Stimulated activated memory B cell treated with anti-CD40 and anti-IgM and Interleukin-4, amounts not matched to agents 10 μg/mL and 1 μg/mL and 100 μg/mL, for 72 hours (primary cell): Measurements from ENCODE around the gene MFGE8.

Experiments
- ATAC-seq: fragments of 150-1000 bp; cut with Tn5 transposase; 2 replicates; pipeline ENCODE4 v1.10.0; 2021
- H3K27ac Mint-ChIP-seq: one replicate; pipeline ENCODE4 v1.8.0; 2022; ENCODE audit warnings: mild to moderate bottlenecking, mixed read lengths
- H3K27me3 Mint-ChIP-seq: one replicate; pipeline ENCODE4 v1.8.0; 2022; ENCODE audit warnings: mixed read lengths
- H3K36me3 Mint-ChIP-seq: one replicate; pipeline ENCODE4 v1.8.0; 2022; ENCODE audit warnings: mixed read lengths
- H3K4me1 Mint-ChIP-seq: one replicate; pipeline ENCODE4 v1.8.0; 2022; ENCODE audit warnings: mixed read lengths
- H3K4me3 Mint-ChIP-seq: one replicate; pipeline ENCODE4 v1.8.0; 2022; ENCODE audit warnings: mild to moderate bottlenecking, moderate library complexity, mixed read lengths
- H3K9me3 Mint-ChIP-seq: one replicate; pipeline ENCODE4 v1.8.0; 2022; ENCODE audit warnings: mixed read lengths

The MFGE8 gene

DNA sequence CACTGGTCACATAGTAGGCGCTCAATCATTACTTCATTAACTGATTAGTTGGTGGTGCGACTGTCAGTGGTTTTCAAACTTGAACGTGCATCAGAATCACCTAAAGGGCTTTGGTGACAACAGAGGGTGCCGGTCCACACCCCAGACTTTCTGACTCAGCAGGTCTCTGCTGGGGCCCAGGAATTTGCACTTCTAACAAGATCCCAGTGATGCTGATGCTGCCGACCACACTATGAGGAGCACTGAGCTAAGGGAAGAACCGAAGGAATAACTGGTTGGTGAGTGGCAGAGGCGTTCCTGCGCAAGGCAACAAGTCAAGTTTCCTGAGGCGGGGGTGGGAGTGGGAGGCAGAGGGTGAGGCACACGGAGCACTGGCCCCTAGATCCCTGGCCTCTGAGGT lies 36.6 kb downstream of the MFGE8 start:
- H3K4me3 Mint-ChIP-seq: no peak overlapping the region
- no peaks in the 10 kb centered on the region for H3K36me3 Mint-ChIP-seq
- ATAC-seq: no peak
- H3K27ac Mint-ChIP-seq: no peak overlapping the region
- H3K9me3 Mint-ChIP-seq: no peaks in the 10 kb centered on the region
- peaks cover 23% of the 10 kb centered on the region for H3K27me3 Mint-ChIP-seq
- H3K4me1 Mint-ChIP-seq: no peaks in the 10 kb centered on the region

- no peak for ATAC-seq
- H3K27ac Mint-ChIP-seq: no peak overlapping the region
- H3K9me3 Mint-ChIP-seq: no peaks in the 10 kb centered on the region
- H3K27me3 Mint-ChIP-seq: peaks cover 32% of the 10 kb centered on the region
- no peak overlapping the region for H3K4me3 Mint-ChIP-seq
- no peaks in the 10 kb centered on the region for H3K36me3 Mint-ChIP-seq
- H3K4me1 Mint-ChIP-seq: no peaks in the 10 kb centered on the region
These were observed 38.5 kb downstream of the MFGE8 start for GRCh38 chr15:88874684-88875083.

- no peaks in the 10 kb centered on the region for H3K36me3 Mint-ChIP-seq
- peaks cover 32% of the 10 kb centered on the region for H3K27me3 Mint-ChIP-seq
- no peak for ATAC-seq
- no peak overlapping the region for H3K27ac Mint-ChIP-seq
- H3K4me3 Mint-ChIP-seq: no peak overlapping the region
- no peaks in the 10 kb centered on the region for H3K9me3 Mint-ChIP-seq
- H3K4me1 Mint-ChIP-seq: no peaks in the 10 kb centered on the region
These were observed 38.9 kb downstream of the MFGE8 start for GRCh38 chr15:88874275-88874674.

GRCh38 chr15:88873786-88874185 lies 39.4 kb downstream of the MFGE8 start:
- H3K9me3 Mint-ChIP-seq: no peaks in the 10 kb centered on the region
- peaks cover 32% of the 10 kb centered on the region for H3K27me3 Mint-ChIP-seq
- no peak for ATAC-seq
- H3K36me3 Mint-ChIP-seq: no peaks in the 10 kb centered on the region
- H3K27ac Mint-ChIP-seq: no peak overlapping the region
- no peaks in the 10 kb centered on the region for H3K4me1 Mint-ChIP-seq
- H3K4me3 Mint-ChIP-seq: no peak overlapping the region

DNA sequence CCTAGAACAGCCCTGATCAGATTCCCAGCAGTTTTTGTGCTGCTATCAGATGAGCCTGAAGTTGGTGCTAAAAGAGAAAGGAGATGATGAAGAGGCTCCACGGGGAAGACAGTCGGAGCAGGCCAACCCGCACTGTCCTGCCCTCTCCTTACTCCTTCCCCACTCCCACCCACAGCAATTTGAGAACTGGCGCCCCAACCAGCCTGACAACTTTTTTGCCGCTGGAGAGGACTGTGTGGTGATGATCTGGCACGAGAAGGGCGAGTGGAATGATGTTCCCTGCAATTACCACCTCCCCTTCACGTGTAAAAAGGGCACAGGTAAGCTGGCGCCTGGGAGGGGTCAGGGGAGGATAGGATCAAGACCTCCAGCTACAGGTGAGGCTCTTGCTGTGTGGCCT lies 40.5 kb downstream of the MFGE8 start:
- H3K27ac Mint-ChIP-seq: no peak overlapping the region
- H3K36me3 Mint-ChIP-seq: no peaks in the 10 kb centered on the region
- H3K4me3 Mint-ChIP-seq: no peak overlapping the region
- H3K4me1 Mint-ChIP-seq: no peaks in the 10 kb centered on the region
- no peaks in the 10 kb centered on the region for H3K9me3 Mint-ChIP-seq
- no peak for ATAC-seq
- H3K27me3 Mint-ChIP-seq: peaks cover 32% of the 10 kb centered on the region

DNA sequence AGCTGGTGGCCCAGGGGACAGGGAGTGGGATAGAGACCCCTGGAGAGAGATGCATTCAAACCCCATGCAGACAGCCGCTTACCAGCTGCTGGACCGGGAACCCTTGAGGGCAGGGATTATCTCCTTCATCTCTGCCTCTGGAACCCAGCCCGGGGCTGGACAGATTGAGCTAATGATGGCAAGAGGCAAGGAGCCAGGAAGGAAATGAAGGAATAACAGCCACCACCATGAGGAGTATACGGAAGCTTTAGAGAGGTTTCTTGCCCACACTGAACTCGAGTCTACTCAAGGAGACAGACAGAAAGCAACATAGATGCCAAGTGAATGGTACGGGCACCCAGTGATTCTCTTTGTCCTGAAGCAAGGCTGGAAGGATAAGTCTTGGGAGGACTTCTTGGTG lies 41.1 kb downstream of the MFGE8 start:
- H3K36me3 Mint-ChIP-seq: no peaks in the 10 kb centered on the region
- H3K27me3 Mint-ChIP-seq: peaks cover 32% of the 10 kb centered on the region
- no peak for ATAC-seq
- no peaks in the 10 kb centered on the region for H3K4me1 Mint-ChIP-seq
- no peak overlapping the region for H3K4me3 Mint-ChIP-seq
- no peaks in the 10 kb centered on the region for H3K9me3 Mint-ChIP-seq
- H3K27ac Mint-ChIP-seq: no peak overlapping the region

GRCh38 chr15:88871313-88871712 lies 41.9 kb downstream of the MFGE8 start:
- Mint-ChIP-seq H3K4me3 (no peak overlapping the region), H3K4me1 (no peaks in the 10 kb centered on the region), H3K36me3 (no peaks in the 10 kb centered on the region), H3K27ac (no peak overlapping the region), H3K27me3 (peaks cover 35% of the 10 kb centered on the region), H3K9me3 (no peaks in the 10 kb centered on the region)
- no peak for ATAC-seq

- Mint-ChIP-seq H3K4me3 (no peak overlapping the region), H3K27me3 (peaks cover 15% of the 10 kb centered on the region), H3K9me3 (no peaks in the 10 kb centered on the region), H3K27ac (no peak overlapping the region), H3K36me3 (no peaks in the 10 kb centered on the region), H3K4me1 (no peaks in the 10 kb centered on the region)
- ATAC-seq: no peak
These were observed 46.8 kb downstream of the MFGE8 start for GRCh38 chr15:88866295-88866881.

GRCh38 chr15:88865498-88866099 lies 47.6 kb downstream of the MFGE8 start:
- no peak overlapping the region for H3K4me3 Mint-ChIP-seq
- H3K27me3 Mint-ChIP-seq: peaks cover 11% of the 10 kb centered on the region
- no peaks in the 10 kb centered on the region for H3K9me3 Mint-ChIP-seq
- H3K4me1 Mint-ChIP-seq: no peaks in the 10 kb centered on the region
- H3K27ac Mint-ChIP-seq: no peak overlapping the region
- no peaks in the 10 kb centered on the region for H3K36me3 Mint-ChIP-seq
- ATAC-seq: no peak

DNA sequence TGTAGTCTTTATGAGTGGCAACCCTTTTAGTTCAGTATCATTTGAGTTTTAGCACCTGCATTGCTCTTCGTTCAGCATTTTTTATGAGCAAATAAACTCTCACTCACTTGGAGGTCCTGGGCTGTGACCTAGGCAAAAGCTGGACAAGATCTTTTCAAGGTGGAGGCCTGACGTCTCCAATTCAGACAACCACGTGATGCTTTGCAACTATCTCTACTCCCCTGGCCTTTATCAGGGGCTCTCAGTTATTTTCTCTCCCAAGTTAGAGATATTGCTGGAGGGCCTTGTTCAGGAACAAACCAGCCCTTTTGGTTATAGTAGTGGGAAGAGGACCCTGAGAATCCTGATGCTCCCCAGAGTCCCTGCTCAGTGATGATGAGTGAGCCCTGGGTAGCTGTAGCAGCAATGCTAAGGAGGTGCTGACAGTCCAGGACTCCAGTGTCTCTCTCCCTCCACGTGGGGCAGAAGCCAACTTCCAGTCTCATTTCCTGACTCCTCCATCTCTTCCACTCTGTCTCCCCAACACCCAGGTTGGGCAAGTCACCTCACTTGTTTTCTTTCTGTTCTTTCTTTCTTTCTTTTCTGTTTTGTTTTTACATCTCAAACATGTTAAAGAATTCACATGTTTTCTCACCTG lies 48.2 kb downstream of the MFGE8 start:
- Mint-ChIP-seq H3K4me1 (no peaks in the 10 kb centered on the region), H3K36me3 (no peaks in the 10 kb centered on the region), H3K9me3 (no peaks in the 10 kb centered on the region), H3K27ac (no peak overlapping the region), H3K27me3 (peaks cover 17% of the 10 kb centered on the region), H3K4me3 (no peak overlapping the region)
- no peak for ATAC-seq

DNA sequence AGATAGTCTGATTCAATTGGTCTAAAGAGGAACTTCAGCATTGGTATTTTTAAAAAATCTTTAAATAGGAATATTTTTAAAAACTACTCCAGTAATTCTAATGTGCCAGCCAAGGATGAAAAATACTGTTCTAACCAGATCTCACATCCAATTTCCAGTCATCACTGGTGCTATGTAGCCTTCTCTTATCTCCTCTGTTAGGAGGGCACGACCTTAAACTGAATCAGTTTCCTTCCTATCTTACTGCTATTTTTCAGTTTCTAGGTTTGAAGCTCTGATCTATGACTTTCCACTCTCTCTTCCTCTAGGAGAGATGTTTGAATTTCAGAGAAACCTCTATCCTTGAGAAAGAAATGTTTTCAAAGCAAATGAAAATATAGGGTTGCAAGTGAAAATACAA lies 49.8 kb downstream of the MFGE8 start:
- no peaks in the 10 kb centered on the region for H3K9me3 Mint-ChIP-seq

GRCh38 chr15:88860212-88860611 lies 53.0 kb downstream of the MFGE8 start:
- H3K4me3 Mint-ChIP-seq: no peak overlapping the region
- H3K36me3 Mint-ChIP-seq: no peaks in the 10 kb centered on the region
- no peak overlapping the region for H3K27ac Mint-ChIP-seq
- H3K4me1 Mint-ChIP-seq: no peaks in the 10 kb centered on the region
- ATAC-seq: no peak
- peaks cover 19% of the 10 kb centered on the region for H3K27me3 Mint-ChIP-seq
- H3K9me3 Mint-ChIP-seq: no peaks in the 10 kb centered on the region

More for the DNA sequence above, 49.8 kb downstream of the MFGE8 start:
- H3K27me3 Mint-ChIP-seq: peaks cover 27% of the 10 kb centered on the region
- H3K4me3 Mint-ChIP-seq: no peak overlapping the region
- no peak for ATAC-seq
- no peaks in the 10 kb centered on the region for H3K4me1 Mint-ChIP-seq
- H3K36me3 Mint-ChIP-seq: no peaks in the 10 kb centered on the region
- H3K27ac Mint-ChIP-seq: no peak overlapping the region

GRCh38 chr15:88859550-88859949 lies 53.6 kb downstream of the MFGE8 start:
- Mint-ChIP-seq H3K36me3 (no peaks in the 10 kb centered on the region), H3K4me3 (no peak overlapping the region), H3K4me1 (no peaks in the 10 kb centered on the region), H3K27me3 (peaks cover 19% of the 10 kb centered on the region), H3K27ac (no peak overlapping the region), H3K9me3 (peaks cover 3% of the 10 kb centered on the region)
- ATAC-seq: no peak

- Mint-ChIP-seq H3K36me3 (no peaks in the 10 kb centered on the region), H3K4me3 (no peak overlapping the region), H3K9me3 (peaks cover 5% of the 10 kb centered on the region), H3K27me3 (peaks cover 19% of the 10 kb centered on the region), H3K27ac (no peak overlapping the region), H3K4me1 (no peaks in the 10 kb centered on the region)
- ATAC-seq: no peak
These were observed 54.2 kb downstream of the MFGE8 start for GRCh38 chr15:88858934-88859333.

DNA sequence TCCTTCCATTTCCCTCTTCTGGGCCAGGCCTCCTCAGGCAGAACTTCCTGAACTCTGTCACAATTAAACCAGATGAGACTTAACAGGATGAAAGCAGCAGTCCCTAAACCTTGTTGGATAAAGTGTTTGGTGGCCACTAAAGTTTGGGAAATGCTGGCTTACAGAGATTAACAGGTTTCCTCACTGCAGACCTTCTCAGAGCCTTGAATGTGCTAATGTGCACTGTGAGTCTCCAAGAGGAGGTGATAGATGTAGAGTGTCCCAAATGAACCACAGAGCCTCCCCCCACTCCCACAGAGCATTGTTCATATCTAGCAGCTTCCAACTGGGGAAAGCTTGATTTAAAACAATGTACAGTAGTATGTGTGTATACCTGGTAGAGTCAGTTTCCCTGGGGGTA lies 60.7 kb downstream of the MFGE8 start:
- H3K4me1 Mint-ChIP-seq: no peaks in the 10 kb centered on the region
- peaks cover 5% of the 10 kb centered on the region for H3K9me3 Mint-ChIP-seq
- peaks cover 47% of the 10 kb centered on the region for H3K27me3 Mint-ChIP-seq
- no peaks in the 10 kb centered on the region for H3K36me3 Mint-ChIP-seq
- no peak overlapping the region for H3K27ac Mint-ChIP-seq
- no peak overlapping the region for H3K4me3 Mint-ChIP-seq
- ATAC-seq: no peak

DNA sequence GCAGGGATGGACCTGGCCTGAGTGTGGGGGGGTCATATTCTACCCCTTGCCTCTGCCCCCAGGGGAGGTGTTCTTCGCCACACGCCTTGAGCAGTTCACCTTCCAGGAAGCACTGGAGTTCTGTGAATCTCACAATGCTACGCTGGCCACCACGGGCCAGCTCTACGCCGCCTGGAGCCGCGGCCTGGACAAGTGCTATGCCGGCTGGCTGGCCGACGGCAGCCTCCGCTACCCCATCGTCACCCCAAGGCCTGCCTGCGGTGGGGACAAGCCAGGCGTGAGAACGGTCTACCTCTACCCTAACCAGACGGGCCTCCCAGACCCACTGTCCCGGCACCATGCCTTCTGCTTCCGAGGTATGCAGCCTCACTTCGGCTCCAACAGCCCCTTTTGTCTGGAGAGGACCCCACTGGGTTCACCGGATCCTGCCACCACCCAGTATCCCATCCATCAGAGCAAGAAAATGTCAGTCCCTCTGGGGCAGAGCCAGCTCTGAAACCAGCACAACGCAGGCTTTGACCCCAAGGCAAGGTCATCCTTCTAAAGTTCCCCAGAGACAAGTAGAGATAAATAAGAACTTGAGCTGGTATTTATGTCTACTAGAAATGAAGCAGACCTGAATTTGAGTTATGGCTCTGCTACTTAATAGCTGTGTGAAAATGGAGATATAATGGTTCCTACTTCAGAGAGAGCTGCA lies 63.7 kb downstream of the MFGE8 start:
- Mint-ChIP-seq H3K4me3 (no peak overlapping the region), H3K4me1 (peaks cover 6% of the 10 kb centered on the region), H3K27me3 (peaks cover 55% of the 10 kb centered on the region), H3K27ac (no peak overlapping the region), H3K36me3 (no peaks in the 10 kb centered on the region), H3K9me3 (peaks cover 2% of the 10 kb centered on the region)
- no peak for ATAC-seq
